ENCODE data around the gene NSF.
A peak's percentile ranks its signal among the peaks of the same experiment; 100 is the strongest.
"Not testable (repeated sequence)": the region's sequence is repeated elsewhere in the genome, so short reads cannot be mapped to it uniquely, and the experiment has no call there.

Gene NSF

GRCh38 chr17:46632146-46632545 is 41.7 kb downstream of the NSF start:
- not testable (repeated sequence) for DNase-seq

- not testable (repeated sequence) for DNase-seq
These were observed 44.4 kb downstream of the NSF start for GRCh38 chr17:46634844-46635243.

GRCh38 chr17:46641861-46642656 is 51.6 kb downstream of the NSF start:
- DNase-seq: not testable (repeated sequence)

- not testable (repeated sequence) for DNase-seq
These were observed 56.8 kb downstream of the NSF start for GRCh38 chr17:46647251-46647650.

- DNase-seq: not testable (repeated sequence)
These were observed 57.3 kb downstream of the NSF start for GRCh38 chr17:46647688-46648278.

- DNase-seq: not testable (repeated sequence)
These were observed 58.8 kb downstream of the NSF start for GRCh38 chr17:46649246-46649645.

- not testable (repeated sequence) for DNase-seq
These were observed 61.7 kb downstream of the NSF start for GRCh38 chr17:46652024-46652643.

- not testable (repeated sequence) for DNase-seq
These were observed 67.8 kb downstream of the NSF start for GRCh38 chr17:46658235-46658634.

- DNase-seq: not testable (repeated sequence)
These were observed 69.2 kb downstream of the NSF start for GRCh38 chr17:46659702-46660101.

GRCh38 chr17:46663123-46663522 is 72.7 kb downstream of the NSF start:
- DNase-seq: not testable (repeated sequence)

GRCh38 chr17:46663552-46663951 is 73.1 kb downstream of the NSF start:
- not testable (repeated sequence) for DNase-seq

GRCh38 chr17:46665969-46666368 is 75.5 kb downstream of the NSF start:
- DNase-seq: not testable (repeated sequence)

- not testable (repeated sequence) for DNase-seq
These were observed 80.3 kb downstream of the NSF start for GRCh38 chr17:46670789-46671188.

- not testable (repeated sequence) for DNase-seq
These were observed 82.3 kb downstream of the NSF start for GRCh38 chr17:46672777-46673176.

- DNase-seq: not testable (repeated sequence)
These were observed 87.3 kb downstream of the NSF start for GRCh38 chr17:46677819-46678218.

GRCh38 chr17:46683653-46684052 is 93.2 kb downstream of the NSF start:
- DNase-seq: not testable (repeated sequence)

GRCh38 chr17:46685284-46685683 is 94.8 kb downstream of the NSF start:
- DNase-seq: peak; percentile 87

GRCh38 chr17:46692196-46692595 is 101.7 kb downstream of the NSF start:
- not testable (repeated sequence) for DNase-seq

GRCh38 chr17:46693283-46693682 is 102.8 kb downstream of the NSF start:
- DNase-seq: not testable (repeated sequence)

- not testable (repeated sequence) for DNase-seq
These were observed 106.1 kb downstream of the NSF start for GRCh38 chr17:46696522-46696921.

- not testable (repeated sequence) for DNase-seq
These were observed 108.5 kb downstream of the NSF start for GRCh38 chr17:46699014-46699413.

GRCh38 chr17:46717999-46718398 is 127.5 kb downstream of the NSF start:
- DNase-seq: no peak

GRCh38 chr17:46719891-46720290 is 129.4 kb downstream of the NSF start:
- DNase-seq: no peak

GRCh38 chr17:46720408-46720807 is 129.9 kb downstream of the NSF start:
- DNase-seq: no peak
